A673 (cell line): ENCODE measurements around the gene CEBPE.

ENCODE experiments used
- EZH2 ChIP-seq: fragments of 200-600 bp; sonication (generic); IDR thresholded peaks from 2 replicates; pipeline ENCODE4 v1.6.1; 2017; ENCODE audit warnings: borderline replicate concordance, low read depth, mild to moderate bottlenecking, mixed read lengths, antibody characterized with exemption, low read length; ENCODE audit not compliant: poor library complexity, severe bottlenecking
- TF ChIP-seq, protein P1 (sequence below): fragments of 300-800, 200-600 bp; sonication (generic); conservative IDR thresholded peaks from 2 replicates; pipeline ENCODE4 v1.5.1; 2017; ENCODE audit warnings: low read depth, mild to moderate bottlenecking, antibody characterized with exemption, low read length, moderate library complexity, mixed read lengths

DNA sequence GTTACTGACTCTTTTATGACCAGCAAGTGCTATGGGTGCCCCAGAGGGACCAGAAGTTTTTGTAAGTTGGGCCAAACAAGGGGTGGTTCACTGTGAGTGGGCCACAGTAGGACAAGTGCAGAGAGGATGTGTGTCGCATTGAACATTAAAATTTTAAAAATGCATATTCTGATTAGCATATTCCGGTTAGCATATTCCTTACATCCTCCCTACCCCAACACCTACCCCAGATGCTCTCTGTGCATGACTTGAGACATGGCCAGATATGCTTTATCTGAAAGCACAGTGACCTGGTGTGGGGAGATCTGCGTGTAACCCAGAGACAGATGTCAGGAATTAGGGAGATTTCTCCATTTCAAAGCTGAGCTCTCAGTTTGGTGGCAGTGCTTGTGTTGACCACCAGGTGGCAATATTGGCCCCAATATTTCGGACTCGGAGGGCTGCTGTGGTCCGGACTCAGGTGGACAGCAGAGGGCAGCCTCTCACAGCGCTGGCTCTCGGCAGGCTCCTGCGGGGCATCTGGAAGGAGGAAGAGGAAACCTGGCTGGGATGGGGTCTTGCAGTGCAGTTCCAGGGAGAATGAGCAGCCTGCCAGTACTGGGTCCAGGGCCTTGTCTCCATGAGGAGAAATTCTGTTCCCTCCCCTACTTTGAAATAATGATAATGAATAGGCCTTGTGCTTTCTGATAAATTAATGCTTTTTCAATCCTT, 1.6 kb upstream of the CEBPE start:
- TF ChIP-seq, protein P1, sequence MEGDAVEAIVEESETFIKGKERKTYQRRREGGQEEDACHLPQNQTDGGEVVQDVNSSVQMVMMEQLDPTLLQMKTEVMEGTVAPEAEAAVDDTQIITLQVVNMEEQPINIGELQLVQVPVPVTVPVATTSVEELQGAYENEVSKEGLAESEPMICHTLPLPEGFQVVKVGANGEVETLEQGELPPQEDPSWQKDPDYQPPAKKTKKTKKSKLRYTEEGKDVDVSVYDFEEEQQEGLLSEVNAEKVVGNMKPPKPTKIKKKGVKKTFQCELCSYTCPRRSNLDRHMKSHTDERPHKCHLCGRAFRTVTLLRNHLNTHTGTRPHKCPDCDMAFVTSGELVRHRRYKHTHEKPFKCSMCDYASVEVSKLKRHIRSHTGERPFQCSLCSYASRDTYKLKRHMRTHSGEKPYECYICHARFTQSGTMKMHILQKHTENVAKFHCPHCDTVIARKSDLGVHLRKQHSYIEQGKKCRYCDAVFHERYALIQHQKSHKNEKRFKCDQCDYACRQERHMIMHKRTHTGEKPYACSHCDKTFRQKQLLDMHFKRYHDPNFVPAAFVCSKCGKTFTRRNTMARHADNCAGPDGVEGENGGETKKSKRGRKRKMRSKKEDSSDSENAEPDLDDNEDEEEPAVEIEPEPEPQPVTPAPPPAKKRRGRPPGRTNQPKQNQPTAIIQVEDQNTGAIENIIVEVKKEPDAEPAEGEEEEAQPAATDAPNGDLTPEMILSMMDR = peak; percentile 100
- TF ChIP-seq EZH2 = no peak
